Neural cell (in vitro differentiated cells): ENCODE results near the gene LPP. TPM values are rescaled to one million over a fixed set of nuclear protein-coding genes. Genes with fewer than 3 reads are reported as not detected.
"Not testable (repeated sequence)": the region's sequence is repeated elsewhere in the genome, so short reads cannot be mapped to it uniquely, and the experiment has no call there.

Source experiments
- H2AFZ ChIP-seq: fragments of 200-600, 300-800 bp; sonication (generic), shearing (Covaris generic); 2 replicates; pipeline ENCODE4 v1.6.0; 2014; ENCODE audit warnings: low read depth, mild to moderate bottlenecking, antibody characterized with exemption, low read length, moderate library complexity
- H3F3A ChIP-seq: fragments of 200-600 bp; shearing (Covaris generic); 2 replicates; pipeline ENCODE4 v1.6.1; 2016; ENCODE audit warnings: mild to moderate bottlenecking, moderate library complexity, mixed read lengths, antibody characterized with exemption, low read length; ENCODE audit not compliant: insufficient read depth, poor library complexity, severe bottlenecking
- H3K27ac ChIP-seq: fragments of 200-600, 300-800 bp; sonication (generic), shearing (Covaris generic); 2 replicates; pipeline ENCODE4 v1.5.1; 2014; ENCODE audit warnings: mild to moderate bottlenecking, low read length, moderate library complexity
- H3K27me3 ChIP-seq: fragments of 300-800, 200-600 bp; sonication (generic), shearing (Covaris generic); 2 replicates; pipeline ENCODE4 v1.6.0; 2014; ENCODE audit warnings: mild to moderate bottlenecking, low read depth, low read length, moderate library complexity; ENCODE audit not compliant: insufficient read depth
- H3K36me3 ChIP-seq: fragments of 300-800, 200-600 bp; sonication (generic), shearing (Covaris generic); 2 replicates; pipeline ENCODE4 v1.5.1; 2014; ENCODE audit warnings: mild to moderate bottlenecking, antibody characterized with exemption, low read length, moderate library complexity; ENCODE audit not compliant: insufficient read depth
- H3K4me2 ChIP-seq: fragments of 300-800, 200-600 bp; sonication (generic), shearing (Covaris generic); 2 replicates; pipeline ENCODE4 v1.6.0; 2014; ENCODE audit warnings: mild to moderate bottlenecking, low read length
- H3K4me3 ChIP-seq: fragments of 300-800, 200-600 bp; sonication (generic), shearing (Covaris generic); 2 replicates; pipeline ENCODE4 v1.5.1; 2014; ENCODE audit warnings: mild to moderate bottlenecking, low read length, moderate library complexity
- H3K79me2 ChIP-seq: fragments of 200-600 bp; shearing (Covaris generic); replicated peaks from 2 replicates; pipeline ENCODE4 v1.6.0; 2014; ENCODE audit warnings: mild to moderate bottlenecking, low read length, moderate library complexity; ENCODE audit not compliant: insufficient read depth
- H3K9ac ChIP-seq: fragments of 300-800, 200-600 bp; sonication (generic), shearing (Covaris generic); 2 replicates; pipeline ENCODE4 v1.6.1; 2016; ENCODE audit warnings: mild to moderate bottlenecking, low read length, mixed read lengths
- H3K9me2 ChIP-seq: fragments of 200-600 bp; shearing (Covaris generic); 2 replicates; pipeline ENCODE4 v1.6.1; 2016; ENCODE audit warnings: mild to moderate bottlenecking, low read length, mixed read lengths; ENCODE audit not compliant: insufficient read depth
- H3K9me3 ChIP-seq: fragments of 200-600, 300-800 bp; sonication (generic), shearing (Covaris generic); 2 replicates; pipeline ENCODE4 v1.6.1; 2016; ENCODE audit warnings: mild to moderate bottlenecking, mixed run types, low read length, moderate library complexity, mixed read lengths
- H4K20me1 ChIP-seq: fragments of 200-600 bp; shearing (Covaris generic); 2 replicates; pipeline ENCODE4 v1.6.1; 2016; ENCODE audit warnings: mild to moderate bottlenecking, mixed run types; ENCODE audit not compliant: insufficient read depth
- EP300 ChIP-seq: fragments of 450-650 bp; conservative IDR thresholded peaks from 2 replicates; pipeline ENCODE4 v1.6.1; 2014; ENCODE audit warnings: antibody characterized with exemption, mild to moderate bottlenecking, moderate library complexity; ENCODE audit not compliant: poor library complexity, severe bottlenecking
- EZH2 ChIP-seq: fragments of 200-600, 300-800 bp; shearing (Covaris generic), sonication (generic); IDR thresholded peaks from 2 replicates; pipeline ENCODE4 v1.6.1; 2014; ENCODE audit warnings: antibody characterized with exemption, low read length, borderline replicate concordance, mild to moderate bottlenecking; ENCODE audit not compliant: insufficient read depth, poor library complexity, severe bottlenecking
- RAD21 ChIP-seq: fragments of 450-650 bp; conservative IDR thresholded peaks from 2 replicates; pipeline ENCODE4 v1.6.1; 2014; ENCODE audit warnings: antibody characterized with exemption, mild to moderate bottlenecking, moderate library complexity
- REST ChIP-seq: IDR thresholded peaks from 2 replicates; pipeline ENCODE4 v1.6.1; 2012; ENCODE audit warnings: borderline replicate concordance
- TAF1 ChIP-seq: IDR thresholded peaks from 2 replicates; pipeline ENCODE4 v1.6.1; 2012; ENCODE audit warnings: low read depth
- polyA plus RNA-seq: library from polyadenylated mRNA; depleted of rRNA; stranded (reverse); fragments of >200 nt; gene quantifications from 2 replicates; pipeline ENCODE4 v1.2.3, GENCODE V29; 2014

Gene LPP
- polyA plus RNA-seq, 1 donor from 2014 or later: 3.0 TPM

- H3K27me3 ChIP-seq: no peaks in the 10 kb centered on the region
- no peak overlapping the region for H2AFZ ChIP-seq
- no peaks in the 10 kb centered on the region for H3K9me2 ChIP-seq
- no peak overlapping the region for H3K9ac ChIP-seq
- no peaks in the 10 kb centered on the region for H3K36me3 ChIP-seq
- H3F3A ChIP-seq: no peaks in the 10 kb centered on the region
- no peaks in the 10 kb centered on the region for H4K20me1 ChIP-seq
- no peak overlapping the region for H3K27ac ChIP-seq
- TF ChIP-seq TAF1 (no peak), EZH2 (no peak), RAD21 (no peak)
- no peak overlapping the region for H3K4me2 ChIP-seq
- H3K4me3 ChIP-seq: no peak overlapping the region
- H3K79me2 ChIP-seq: no peaks in the 10 kb centered on the region
- no peaks in the 10 kb centered on the region for H3K9me3 ChIP-seq
Measured at GRCh38 chr3:188634285-188634684, 480.3 kb downstream of the LPP start.

DNA sequence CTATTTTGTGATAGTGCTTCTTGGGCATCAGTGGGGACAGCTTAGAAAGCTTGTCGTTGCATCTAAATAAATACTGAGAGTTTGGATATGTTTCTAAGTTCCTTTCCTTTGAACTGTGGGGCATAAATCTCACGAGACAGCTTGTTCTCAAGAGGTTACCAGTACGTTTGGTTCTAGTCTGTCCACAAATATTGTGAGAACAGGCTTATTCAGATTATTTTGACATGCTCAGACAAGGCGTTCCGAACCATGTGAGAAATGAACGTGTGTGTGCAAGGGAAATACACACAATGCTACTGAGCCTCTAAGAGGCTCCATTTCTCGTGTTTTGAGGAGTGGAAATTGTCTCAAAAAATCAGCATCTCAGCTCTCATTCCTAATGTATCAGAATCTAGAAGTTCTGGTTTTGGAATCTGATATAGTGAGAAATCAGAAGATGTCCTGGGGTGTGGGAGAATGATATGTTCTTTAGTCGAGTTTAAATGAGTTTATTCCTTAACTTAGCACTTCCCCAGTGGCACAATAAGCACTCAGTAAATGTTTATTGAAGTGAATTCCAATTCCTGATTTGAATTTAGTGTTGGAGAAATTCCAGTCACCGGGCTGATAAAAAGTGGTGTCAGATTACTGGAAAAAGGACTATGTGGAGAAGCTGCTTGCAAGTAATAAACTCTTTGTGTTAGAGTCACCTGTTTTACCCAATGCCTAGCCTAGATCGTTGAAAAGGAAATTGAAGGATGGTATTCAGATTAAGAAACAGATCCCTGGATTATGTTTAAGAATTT, 481.5 kb downstream of the LPP start:
- no peaks in the 10 kb centered on the region for H3K9me3 ChIP-seq
- no peak overlapping the region for H3K9ac ChIP-seq
- H4K20me1 ChIP-seq: no peaks in the 10 kb centered on the region
- no peak overlapping the region for H3K27ac ChIP-seq
- H3K4me2 ChIP-seq: no peak overlapping the region
- H3K27me3 ChIP-seq: no peaks in the 10 kb centered on the region
- no peaks in the 10 kb centered on the region for H3K9me2 ChIP-seq
- no peak overlapping the region for H2AFZ ChIP-seq
- no peaks in the 10 kb centered on the region for H3K79me2 ChIP-seq
- no peaks in the 10 kb centered on the region for H3K36me3 ChIP-seq
- H3F3A ChIP-seq: no peaks in the 10 kb centered on the region
- H3K4me3 ChIP-seq: no peak overlapping the region
- no peak for TF ChIP-seq TAF1
- no peak for TF ChIP-seq RAD21
- no peak for TF ChIP-seq EP300
- no peak for TF ChIP-seq EZH2
- TF ChIP-seq REST: no peak

DNA sequence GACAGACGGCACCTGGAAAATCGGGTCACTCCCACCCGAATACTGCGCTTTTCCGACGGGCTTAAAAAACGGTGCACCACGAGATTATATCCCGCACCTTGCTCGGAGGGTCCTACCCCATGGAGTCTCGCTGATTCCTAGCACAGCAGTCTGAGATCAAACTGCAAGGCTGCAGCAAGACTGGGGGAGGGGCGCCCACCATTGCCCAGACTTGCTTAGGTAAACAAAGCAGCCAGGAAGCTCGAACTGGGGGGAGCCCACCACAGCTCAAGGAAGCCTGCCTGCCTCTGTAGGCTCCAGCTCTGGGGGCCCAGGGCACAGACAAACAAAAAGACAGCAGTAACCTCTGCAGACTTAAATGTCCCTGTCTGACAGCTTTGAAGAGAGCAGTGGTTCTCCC, 482.3 kb downstream of the LPP start:
- H3K4me2 ChIP-seq, H3K79me2 ChIP-seq, H3K4me3 ChIP-seq, H2AFZ ChIP-seq, H3K36me3 ChIP-seq, H3K9me2 ChIP-seq, H3K9ac ChIP-seq, H3K27ac ChIP-seq, H4K20me1 ChIP-seq, H3F3A ChIP-seq, H3K27me3 ChIP-seq, H3K9me3 ChIP-seq: not testable (repeated sequence)
